PC-9 (cell line): ENCODE data around the gene UBA6. TPM values are rescaled to one million over a fixed set of nuclear protein-coding genes. Genes with fewer than 3 reads are reported as not detected.

Experiments
- BruUV-seq: library from RNA; stranded (reverse); fragments of 400-500 nt; replicated peaks from 2 replicates; lab custom pipeline; 2021; lab: Mats Ljungman, UMichigan
- CTCF ChIA-PET: fragments of 300-600 bp; sonication (Branson Sonifier 250); formaldehyde crosslinking; loops from one replicate; lab custom pipeline; 2022; ENCODE audit warnings: antibody characterized with exemption; lab: Charles Lee
- POLR2A ChIA-PET: fragments of 300-600 bp; sonication (Branson Sonifier 250); formaldehyde crosslinking; loops from one replicate; lab custom pipeline; 2022; ENCODE audit warnings: antibody characterized with exemption; ENCODE audit not compliant: unreplicated experiment; lab: Charles Lee
- DNase-seq, 2 experiments: peaks; one replicate each; pipeline versions ENCODE4 v3.0.0 to v3.0.0-alpha.2; 2015 to 2022; ENCODE audit warnings: mixed read lengths in 1 of 2
- H2AFZ ChIP-seq: fragments of 200-600 bp; sonication (generic); 2 replicates; pipeline ENCODE4 v1.8.1; 2017; ENCODE audit warnings: antibody characterized with exemption
- H3F3A ChIP-seq: fragments of 200-600 bp; sonication (generic); 2 replicates; pipeline ENCODE4 v1.8.1; 2017; ENCODE audit warnings: antibody characterized with exemption, mild to moderate bottlenecking, low read depth; ENCODE audit not compliant: insufficient read depth
- H3K27ac ChIP-seq: fragments of 200-600 bp; sonication (generic); 2 replicates; pipeline ENCODE4 v1.6.1; 2016; ENCODE audit warnings: mixed run types
- H3K27me3 ChIP-seq: fragments of 200-600 bp; sonication (generic); 2 replicates; pipeline ENCODE4 v1.6.1; 2016; ENCODE audit warnings: low read depth, mixed run types; ENCODE audit not compliant: insufficient read depth
- H3K36me3 ChIP-seq: fragments of 200-600 bp; sonication (generic); 2 replicates; pipeline ENCODE4 v1.6.1; 2016; ENCODE audit warnings: low read depth, mixed run types
- H3K4me1 ChIP-seq: fragments of 200-600 bp; sonication (generic); replicated peaks from 2 replicates; pipeline ENCODE4 v1.6.1; 2016; ENCODE audit warnings: mixed run types; ENCODE audit not compliant: insufficient read depth
- H3K4me2 ChIP-seq: fragments of 200-600 bp; sonication (generic); 2 replicates; pipeline ENCODE4 v1.6.1; 2017; ENCODE audit warnings: mixed run types
- H3K4me3 ChIP-seq: fragments of 200-600 bp; sonication (generic); 2 replicates; pipeline ENCODE4 v1.6.1; 2016; ENCODE audit warnings: mixed run types
- H3K79me2 ChIP-seq: fragments of 200-600 bp; sonication (generic); 2 replicates; pipeline ENCODE4 v1.6.1; 2017; ENCODE audit warnings: low read depth, mixed run types
- H3K9me2 ChIP-seq: fragments of 200-600 bp; sonication (generic); 2 replicates; pipeline ENCODE4 v1.8.1; 2017; ENCODE audit warnings: mild to moderate bottlenecking; ENCODE audit not compliant: insufficient read depth
- H3K9me3 ChIP-seq: fragments of 200-600 bp; sonication (generic); 2 replicates; pipeline ENCODE4 v1.8.1; 2016; ENCODE audit warnings: low read depth; ENCODE audit not compliant: insufficient read depth
- H4K20me1 ChIP-seq: fragments of 200-600 bp; sonication (generic); 2 replicates; pipeline ENCODE4 v1.8.1; 2017; ENCODE audit not compliant: insufficient read depth
- CTCF ChIP-seq: fragments of 200-600 bp; sonication (generic); conservative IDR thresholded peaks from 2 replicates; pipeline ENCODE4 v1.6.1; 2017; ENCODE audit warnings: mixed run types, antibody characterized with exemption, mild to moderate bottlenecking, moderate library complexity
- EZH2 ChIP-seq: fragments of 200-600 bp; sonication (generic); IDR thresholded peaks from 2 replicates; pipeline ENCODE4 v1.8.0; 2017; ENCODE audit warnings: antibody characterized with exemption, low read depth
- intact Hi-C: fragments of 100-400 bp; cut with micrococcal nuclease; formaldehyde crosslinking; loops from one replicate; pipeline ENCODE4 v1.10.0; 2022; ENCODE audit not compliant: unreplicated experiment
- total RNA-seq: library from RNA; stranded (reverse); gene quantifications from 2 replicates; pipeline ENCODE4 v1.2.3, GENCODE V29; 2021

Gene UBA6
- total RNA-seq, 1 experiment from 2014 or later, result 64.2 TPM

- Histone ChIP-seq H4K20me1 (no peaks in the 10 kb centered on the region), H3K4me2 (no peak overlapping the region), H3K4me1 (no peaks in the 10 kb centered on the region), H3K79me2 (no peaks in the 10 kb centered on the region), H3K9me2 (no peaks in the 10 kb centered on the region), H3K36me3 (peaks cover 6% of the 10 kb centered on the region), H3K27me3 (no peaks in the 10 kb centered on the region), H3F3A (no peaks in the 10 kb centered on the region), H3K4me3 (no peak overlapping the region), H3K27ac (no peak overlapping the region), H2AFZ (no peak overlapping the region), H3K9me3 (no peaks in the 10 kb centered on the region)
- DNase-seq, result no peak
- POLR2A ChIA-PET, result no interaction called here
- CTCF ChIA-PET, result no interaction called here
- intact Hi-C loops, result no loop called here
- no peak for TF ChIP-seq EZH2
- BruUV-seq, result no TSS peak
Measured at GRCh38 chr4:67682266-67682665, 18.7 kb downstream of the UBA6 start.

GRCh38 chr4:67680581-67681222 lies 20.3 kb downstream of the UBA6 start:
- no TSS peak for BruUV-seq
- Histone ChIP-seq H3K4me1 (no peaks in the 10 kb centered on the region), H3K36me3 (peaks cover 9% of the 10 kb centered on the region), H3K4me3 (no peak overlapping the region), H3K9me3 (no peaks in the 10 kb centered on the region), H3K9me2 (no peaks in the 10 kb centered on the region), H3K4me2 (no peak overlapping the region), H3K27me3 (no peaks in the 10 kb centered on the region), H3F3A (no peaks in the 10 kb centered on the region), H2AFZ (no peak overlapping the region), H4K20me1 (no peaks in the 10 kb centered on the region), H3K27ac (no peak overlapping the region), H3K79me2 (no peaks in the 10 kb centered on the region)
- CTCF ChIA-PET, result no interaction called here
- TF ChIP-seq CTCF (no peak), EZH2 (no peak)
- POLR2A ChIA-PET, result no interaction called here
- DNase-seq, result no peak
- intact Hi-C loops, result no loop called here

- Histone ChIP-seq H2AFZ (no peak overlapping the region), H3K4me2 (no peak overlapping the region), H3K9me2 (no peaks in the 10 kb centered on the region), H3K36me3 (peaks cover 9% of the 10 kb centered on the region), H4K20me1 (no peaks in the 10 kb centered on the region), H3K4me3 (no peak overlapping the region), H3F3A (no peaks in the 10 kb centered on the region), H3K4me1 (no peaks in the 10 kb centered on the region), H3K79me2 (no peaks in the 10 kb centered on the region), H3K27ac (no peak overlapping the region), H3K27me3 (no peaks in the 10 kb centered on the region), H3K9me3 (no peaks in the 10 kb centered on the region)
- TF ChIP-seq EZH2, result no peak
- no peak for TF ChIP-seq CTCF
- intact Hi-C loops, result loop anchor here (10.0 kb wide), 1 partner anchor 54 kb away; no protein-coding TSS in a partner anchor
- no peak for DNase-seq
- no TSS peak for BruUV-seq
- ChIA-PET CTCF (no interaction called here), POLR2A (no interaction called here)
Measured at GRCh38 chr4:67678612-67679011, 22.3 kb downstream of the UBA6 start.

- Histone ChIP-seq H3K9me3 (no peaks in the 10 kb centered on the region), H3K9me2 (no peaks in the 10 kb centered on the region), H3K27ac (no peak overlapping the region), H3K4me3 (no peak overlapping the region), H3F3A (no peaks in the 10 kb centered on the region), H3K4me2 (no peak overlapping the region), H4K20me1 (no peaks in the 10 kb centered on the region), H3K79me2 (no peaks in the 10 kb centered on the region), H3K27me3 (no peaks in the 10 kb centered on the region), H3K36me3 (peaks cover 17% of the 10 kb centered on the region), H2AFZ (no peak overlapping the region), H3K4me1 (no peaks in the 10 kb centered on the region)
- BruUV-seq, result no TSS peak
- DNase-seq, result no peak
- CTCF ChIA-PET, result no interaction called here
- TF ChIP-seq CTCF (no peak), EZH2 (no peak)
- intact Hi-C loops, result loop anchor here (10.0 kb wide), 1 partner anchor 49 kb away; no protein-coding TSS in a partner anchor
- POLR2A ChIA-PET, result no interaction called here
Measured at GRCh38 chr4:67674098-67674497, 26.9 kb downstream of the UBA6 start.
